ENCODE data around the gene PRMT5.
A peak's percentile ranks its signal among the peaks of the same experiment; 100 is the strongest.
"Not testable (repeated sequence)": the region's sequence is repeated elsewhere in the genome, so short reads cannot be mapped to it uniquely, and the experiment has no call there.

Gene PRMT5

GRCh38 chr14:22929104-22929960, at the start of gene PRMT5:
Gene PRMT5, minus strand, starts transcription at chr14:22929376. Its CDS starts 15 bp downstream, at chr14:22929361.
- peak; percentile 98 for DNase-seq

- DNase-seq: no peak
These were observed 49.3 kb upstream of the PRMT5 start for GRCh38 chr14:22978487-22978837.

- no peak for DNase-seq
These were observed 48.7 kb upstream of the PRMT5 start for GRCh38 chr14:22977684-22978486.

GRCh38 chr14:22977434-22977683, 48.2 kb upstream of the PRMT5 start:
- no peak for DNase-seq

GRCh38 chr14:22976620-22977433, 47.7 kb upstream of the PRMT5 start:
- no peak for DNase-seq

- DNase-seq: no peak
These were observed 45.5 kb upstream of the PRMT5 start for GRCh38 chr14:22974530-22975313.

GRCh38 chr14:22973217-22974032, 44.2 kb upstream of the PRMT5 start:
- DNase-seq: peak; percentile 22 to 43

- no peak for DNase-seq
These were observed 43.2 kb upstream of the PRMT5 start for GRCh38 chr14:22972313-22972930.

- DNase-seq: no peak
These were observed 42.0 kb upstream of the PRMT5 start for GRCh38 chr14:22971152-22971551.

GRCh38 chr14:22966783-22967269, 37.6 kb upstream of the PRMT5 start:
- DNase-seq: no peak

- DNase-seq: not testable (repeated sequence)
These were observed 37.0 kb upstream of the PRMT5 start for GRCh38 chr14:22965916-22966782.

- no peak for DNase-seq
These were observed 33.0 kb upstream of the PRMT5 start for GRCh38 chr14:22962061-22962676.

- DNase-seq: no peak
These were observed 26.8 kb upstream of the PRMT5 start for GRCh38 chr14:22955702-22956569.

- DNase-seq: no peak
These were observed 23.2 kb upstream of the PRMT5 start for GRCh38 chr14:22952418-22952817.

GRCh38 chr14:22951795-22952194, 22.6 kb upstream of the PRMT5 start:
- DNase-seq: not testable (repeated sequence)

- no peak for DNase-seq
These were observed 16.5 kb upstream of the PRMT5 start for GRCh38 chr14:22945642-22946041.

GRCh38 chr14:22939684-22940083, 10.5 kb upstream of the PRMT5 start:
- DNase-seq: no peak

- DNase-seq: no peak
These were observed 6.0 kb upstream of the PRMT5 start for GRCh38 chr14:22935156-22935555.

GRCh38 chr14:22932146-22932545, 3.0 kb upstream of the PRMT5 start:
- DNase-seq: no peak
